Embryonic facial prominence (tissue), 1 donor: ENCODE measurements around the gene KAZN.

Experiments used
- DNase-seq: peaks from one replicate; pipeline ENCODE4 v3.0.0-alpha.2; 2016; ENCODE audit errors: extremely low spot score

KAZN gene

DNA sequence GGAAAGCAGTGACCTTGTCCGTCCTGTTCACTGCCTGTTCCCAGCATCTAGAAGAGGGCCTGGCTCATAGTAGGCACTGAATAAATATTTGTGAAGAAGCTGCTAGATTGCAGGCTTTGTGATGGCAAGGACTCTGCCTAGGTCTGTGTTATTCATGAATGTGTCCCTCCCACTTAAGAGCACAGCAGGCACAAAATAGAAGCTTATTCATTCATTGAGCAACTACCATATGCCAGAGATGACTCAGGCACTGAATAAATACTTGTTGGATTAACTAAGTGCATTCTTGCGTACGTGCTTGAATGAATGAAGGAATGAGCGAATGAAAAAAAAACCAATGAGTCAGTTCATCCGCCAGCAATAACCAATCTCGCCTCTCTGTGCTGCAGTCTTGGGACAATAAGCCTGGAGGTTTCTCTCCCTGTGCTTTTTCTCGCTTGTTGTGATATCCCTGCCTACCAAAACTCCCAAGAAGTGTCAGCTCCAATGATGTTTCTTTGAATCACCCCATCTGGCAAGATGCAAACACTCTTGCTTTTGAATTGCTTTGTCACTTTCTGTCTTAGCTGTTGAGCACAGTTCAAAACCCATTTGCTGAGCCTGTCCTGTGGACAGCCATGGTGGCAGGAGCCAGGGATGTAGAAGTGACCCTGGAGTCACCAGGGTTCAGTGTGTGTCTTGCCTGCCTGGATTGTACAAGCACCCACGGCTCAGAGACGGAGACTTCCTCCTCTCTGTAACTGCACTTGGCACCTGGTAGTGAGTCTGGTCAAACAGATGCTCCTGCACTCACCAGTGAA is 143.9 kb downstream of the KAZN start:
- DNase-seq: no peak

- DNase-seq: no peak
Measured at GRCh38 chr1:14743368-14743767, 144.9 kb downstream of the KAZN start.

DNA sequence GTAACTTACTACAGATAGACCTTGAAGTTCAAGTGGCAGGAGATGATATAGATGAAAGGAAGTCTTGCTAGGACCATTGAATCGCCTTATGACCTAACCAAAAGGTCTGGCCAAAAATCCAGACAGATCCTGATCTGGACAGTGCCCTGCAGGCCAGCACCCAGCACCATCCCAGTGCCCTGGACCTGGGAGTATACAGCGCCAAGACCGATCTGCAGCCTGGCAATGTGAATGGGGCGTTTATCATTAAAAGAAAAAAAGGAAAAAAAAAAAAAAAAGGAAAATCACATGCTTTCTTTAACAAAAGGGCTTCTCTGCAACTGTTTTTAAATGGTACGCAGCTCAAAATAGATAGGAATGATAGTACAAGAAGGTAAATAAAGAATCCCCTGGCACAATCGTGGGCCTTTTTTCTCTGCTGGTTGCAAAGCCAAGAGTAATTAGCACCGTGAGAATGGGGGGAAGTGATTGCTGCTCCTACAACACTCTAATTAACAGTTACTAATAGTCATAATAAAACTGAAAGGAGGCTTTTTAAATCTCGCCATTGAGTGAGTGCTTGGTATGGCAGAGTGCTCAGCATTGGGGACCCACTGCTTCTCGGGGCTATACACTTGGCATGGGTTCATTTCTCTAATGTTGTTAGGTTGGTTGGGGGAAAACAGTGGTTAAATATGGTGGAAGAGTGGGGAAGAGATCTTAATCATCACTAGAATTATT is 146.7 kb downstream of the KAZN start:
- DNase-seq: no peak

DNA sequence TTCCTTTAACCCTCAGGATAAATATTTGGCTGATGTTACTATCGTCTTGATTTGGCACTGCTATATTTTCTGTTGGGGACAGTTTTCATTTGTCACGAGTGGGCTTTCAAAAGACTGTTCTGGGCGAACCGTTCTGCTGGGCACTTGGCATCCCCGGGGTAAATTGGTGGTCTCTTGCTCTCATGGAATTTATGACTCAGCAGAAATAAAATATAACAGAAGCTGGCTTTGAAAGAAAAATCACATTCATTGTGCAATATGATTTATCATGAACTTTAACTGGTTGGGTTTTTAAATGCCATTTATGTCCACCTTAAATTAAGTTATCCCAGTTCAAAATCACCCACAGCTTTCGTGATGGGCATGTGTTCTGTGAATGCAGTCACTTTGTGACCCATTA is 147.3 kb downstream of the KAZN start:
- no peak for DNase-seq

GRCh38 chr1:14746393-14746792 is 147.9 kb downstream of the KAZN start:
- no peak for DNase-seq

- no peak for DNase-seq
Measured at GRCh38 chr1:14748151-14748550, 149.7 kb downstream of the KAZN start.

DNA sequence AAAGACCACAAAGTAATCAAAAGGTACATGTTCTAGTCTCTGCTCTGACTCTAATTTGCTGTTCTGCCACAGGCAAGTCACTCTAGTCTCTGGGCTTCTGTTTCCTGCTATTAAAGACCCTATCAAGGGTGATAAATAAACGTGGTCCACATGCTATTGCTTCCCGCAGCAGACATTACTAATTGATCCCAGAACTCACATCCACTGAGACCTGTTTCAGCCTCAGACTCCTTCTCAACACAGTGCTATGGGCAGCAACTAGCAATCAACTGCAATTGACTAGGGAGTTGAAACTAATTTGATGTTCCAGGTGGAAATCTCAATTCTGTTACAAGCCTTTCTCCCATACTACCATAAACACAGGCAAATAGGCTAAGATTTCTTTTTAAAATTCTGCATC is 150.5 kb downstream of the KAZN start:
- no peak for DNase-seq

DNA sequence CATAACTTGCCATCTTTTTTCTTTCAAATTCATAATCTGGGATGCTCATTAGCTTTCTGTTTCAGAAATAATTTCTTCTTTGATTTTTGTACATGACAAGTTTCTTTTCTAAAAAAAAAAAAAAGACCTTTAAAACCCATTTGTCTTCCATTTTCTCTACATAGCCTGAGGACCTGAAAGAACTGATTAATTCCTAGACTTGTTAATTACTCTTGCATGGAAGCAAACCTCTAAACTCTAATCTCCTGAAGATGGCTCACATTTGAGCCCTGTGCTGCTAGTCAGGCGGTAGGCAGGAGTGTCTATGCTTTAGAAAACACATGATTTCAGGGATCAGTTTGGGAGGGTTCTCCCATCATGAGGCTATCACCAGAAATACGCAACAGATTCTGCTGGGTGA is 152.0 kb downstream of the KAZN start:
- no peak for DNase-seq

DNA sequence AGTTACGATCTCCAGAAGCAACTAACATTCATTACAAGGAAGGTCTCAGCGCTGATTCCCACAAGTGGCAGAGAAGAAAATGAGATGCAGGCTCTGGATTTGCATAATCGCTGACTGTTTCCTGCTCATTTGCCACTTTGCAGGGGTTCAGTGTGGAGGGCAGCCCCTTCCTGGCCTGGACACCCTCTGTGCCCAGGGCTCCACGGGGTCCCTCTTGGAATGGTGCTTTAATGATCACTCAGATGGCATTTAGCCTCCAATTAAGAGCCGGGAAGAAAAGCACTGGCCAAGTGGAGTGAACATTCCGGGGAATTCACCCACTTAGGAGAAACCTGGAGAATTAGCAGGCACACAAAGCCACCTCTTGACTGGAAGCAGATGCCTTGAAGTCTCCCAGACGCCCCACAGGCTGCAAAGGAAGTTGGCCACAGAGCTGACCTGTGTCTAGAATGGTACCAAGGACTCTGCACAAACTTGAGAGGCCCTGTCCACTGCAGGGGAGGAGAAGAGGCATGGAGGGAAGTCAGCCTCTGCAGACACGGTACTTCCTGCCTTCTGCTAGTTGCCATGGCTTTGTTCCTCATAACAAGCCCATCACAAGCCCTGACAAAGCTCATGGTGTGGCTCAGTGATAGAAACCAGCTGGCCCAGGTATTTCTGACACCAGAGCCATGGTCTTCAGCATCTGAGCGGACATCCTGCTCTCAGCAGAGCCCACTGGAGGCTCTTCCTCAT is 157.2 kb downstream of the KAZN start:
- no peak for DNase-seq

- DNase-seq: no peak
Measured at GRCh38 chr1:14756589-14757285, 158.3 kb downstream of the KAZN start.

DNA sequence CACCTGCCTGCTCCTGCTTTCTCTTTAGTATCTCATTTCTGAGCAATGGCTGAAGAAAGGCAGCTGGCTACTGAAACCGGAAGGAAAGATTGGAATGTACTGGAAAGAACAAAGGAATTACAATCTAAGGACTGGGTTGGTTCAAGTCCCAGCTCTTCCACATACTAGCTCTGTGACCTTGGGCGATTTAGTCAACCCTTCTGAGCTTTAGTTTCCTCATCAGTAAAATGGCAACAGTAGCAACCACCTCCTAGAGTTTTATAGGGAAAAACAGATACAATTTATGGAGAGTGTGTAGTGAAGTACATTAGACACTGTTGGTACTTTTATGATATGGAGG is 158.8 kb downstream of the KAZN start:
- no peak for DNase-seq

DNA sequence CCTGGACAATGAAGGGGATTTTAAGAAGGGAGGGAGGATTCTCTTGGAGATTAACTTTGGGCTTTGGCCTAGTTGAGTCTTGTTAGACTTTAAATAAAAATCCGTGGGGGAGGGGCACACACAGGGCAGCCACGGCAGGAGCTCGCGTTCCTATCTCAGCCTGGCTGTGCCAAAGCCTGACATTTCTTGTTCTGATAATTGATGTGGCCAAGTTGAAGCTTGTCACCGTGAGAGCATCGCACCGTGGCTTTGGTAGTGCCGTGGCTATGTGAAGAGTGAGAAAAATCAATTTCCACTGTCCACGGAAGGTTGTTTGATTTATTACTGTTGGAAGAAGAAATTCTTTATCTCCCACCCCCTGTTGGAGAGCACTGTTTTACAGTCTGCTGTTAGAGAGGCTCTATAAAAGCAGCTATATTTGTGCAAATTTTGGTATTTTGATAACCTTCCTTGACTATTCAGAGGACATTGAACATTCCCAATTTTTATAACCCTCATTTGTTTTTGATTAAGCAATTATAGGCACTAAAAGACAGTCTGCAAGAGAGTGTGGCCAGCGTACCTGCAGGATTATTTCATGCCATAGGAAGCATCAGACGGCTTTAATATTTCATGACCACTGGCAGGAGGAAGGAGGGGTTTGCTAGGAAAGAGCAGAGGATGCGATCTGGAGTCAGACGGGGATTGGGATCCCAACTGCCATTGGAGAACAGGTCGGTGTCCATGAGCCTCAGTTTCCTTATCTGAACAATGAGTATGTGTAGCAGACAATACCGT is 160.7 kb downstream of the KAZN start:
- DNase-seq: no peak

- DNase-seq: no peak
Measured at GRCh38 chr1:14759843-14760242, 161.4 kb downstream of the KAZN start.

- DNase-seq: no peak
Measured at GRCh38 chr1:14760780-14761179, 162.3 kb downstream of the KAZN start.

DNA sequence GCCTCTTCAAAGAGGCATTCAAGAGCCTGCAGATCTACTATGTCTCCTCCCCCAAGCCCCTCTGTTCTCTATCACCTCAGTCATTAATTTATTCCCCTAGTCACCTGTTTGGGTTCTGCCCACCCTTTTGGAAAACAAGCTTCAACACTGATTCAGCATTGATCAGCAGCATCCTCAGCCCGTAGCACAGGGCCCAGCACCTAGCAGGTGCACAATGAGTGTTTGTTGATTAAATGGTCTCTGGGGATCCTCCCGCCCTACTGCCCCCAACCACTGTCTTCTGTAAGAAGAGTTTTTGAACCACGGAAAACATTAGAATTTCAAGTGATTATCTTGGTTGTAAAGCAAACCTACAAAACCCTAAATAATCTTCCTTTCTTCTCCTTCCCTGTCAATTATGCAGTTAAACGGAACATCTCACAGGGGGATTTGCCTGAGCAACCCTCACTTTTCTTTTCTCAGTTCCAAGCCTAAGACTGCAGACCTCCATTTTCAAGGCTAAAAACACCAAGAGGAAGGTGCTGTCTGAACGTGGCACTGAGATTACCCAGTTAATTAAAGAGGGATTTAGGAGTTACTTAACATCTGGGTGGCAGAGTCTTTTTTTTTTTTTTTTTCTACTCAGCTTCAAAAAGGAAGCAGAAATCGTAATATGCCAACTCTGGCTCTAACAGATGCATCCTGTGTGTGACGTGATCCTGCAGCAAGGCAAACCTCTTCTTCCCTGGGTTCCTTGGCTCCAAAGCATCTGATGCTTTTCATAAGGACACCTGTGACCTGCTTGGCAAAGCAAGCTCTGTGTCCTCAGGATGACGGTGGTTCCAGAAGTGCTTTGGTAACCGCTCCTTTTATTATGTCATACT is 163.0 kb downstream of the KAZN start:
- DNase-seq: no peak

GRCh38 chr1:14763977-14764376 is 165.5 kb downstream of the KAZN start:
- DNase-seq: no peak

DNA sequence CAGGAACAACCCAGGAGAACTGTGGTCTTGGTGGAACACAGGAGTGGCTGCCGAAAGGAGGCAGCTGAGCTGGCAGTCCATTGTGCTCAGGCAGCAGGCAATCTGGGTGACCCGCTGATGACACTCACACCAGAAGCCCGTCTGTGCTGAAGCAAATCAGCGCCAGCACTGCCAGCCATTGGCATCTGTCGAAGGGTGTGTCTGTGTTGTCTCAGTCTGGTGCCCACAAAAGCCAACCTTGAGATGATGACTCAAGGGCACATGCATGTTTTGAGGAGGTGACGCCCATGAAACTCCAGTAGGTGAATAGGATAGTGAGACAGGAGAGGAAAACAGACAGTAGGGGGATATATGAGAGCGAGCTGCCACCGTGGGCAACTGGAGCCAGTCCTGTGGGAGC is 167.3 kb downstream of the KAZN start:
- DNase-seq: no peak

DNA sequence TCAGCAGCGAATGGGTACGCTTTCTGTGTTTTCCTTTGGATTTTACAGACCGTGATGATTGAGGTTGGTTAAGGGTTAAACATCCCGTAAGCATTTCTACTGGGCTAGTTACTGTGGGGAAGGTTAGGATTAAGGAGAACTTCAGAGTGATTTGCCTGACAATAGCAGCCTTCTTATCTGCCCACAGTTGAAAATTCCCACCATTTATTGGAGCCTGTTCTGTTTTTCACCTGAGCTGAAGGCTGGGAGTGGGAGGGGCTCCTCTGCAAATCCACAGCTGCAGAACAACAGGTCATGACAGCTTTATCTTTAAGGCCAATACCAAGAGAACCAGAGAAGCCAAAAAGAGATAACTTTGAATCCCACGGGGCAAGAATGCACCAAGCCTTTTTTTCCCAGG is 168.6 kb downstream of the KAZN start:
- no peak for DNase-seq

DNA sequence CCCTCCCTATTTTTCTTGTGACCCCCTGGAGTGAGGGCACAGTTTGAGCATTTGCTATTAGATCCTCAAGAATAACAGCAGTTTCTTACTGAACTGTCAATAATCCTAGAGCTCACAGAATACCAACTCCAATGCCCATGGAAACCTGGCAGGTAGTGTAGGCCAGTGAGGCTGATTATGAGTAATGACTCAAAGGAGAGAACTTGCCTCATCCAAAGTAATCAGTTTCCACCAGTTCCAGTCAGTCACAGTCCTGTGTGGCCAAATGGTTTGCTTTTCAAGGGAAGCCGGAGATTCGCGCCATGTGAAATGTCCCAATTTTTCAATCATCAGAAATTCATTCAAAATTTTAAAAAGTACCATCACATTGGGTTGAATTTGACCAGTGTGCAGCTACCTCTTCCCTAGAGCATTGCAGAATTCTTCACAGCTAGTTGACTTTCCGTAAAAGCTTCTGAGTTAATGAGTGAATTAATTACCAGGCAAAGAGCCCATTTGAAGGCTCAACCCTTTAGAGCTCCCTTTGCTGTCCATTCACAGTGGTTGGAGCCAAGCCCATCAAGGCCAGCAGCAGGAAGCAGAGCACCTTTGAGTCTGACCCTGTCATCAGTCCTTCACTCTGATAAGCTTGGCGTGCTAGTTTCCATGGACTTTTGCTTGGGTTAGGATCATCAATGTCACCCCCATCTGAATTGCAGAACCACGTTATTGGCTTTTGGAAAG is 170.3 kb downstream of the KAZN start:
- DNase-seq: no peak
